Stimulated activated CD8-positive, alpha-beta memory T cell treated with anti-CD3 and anti-CD28 coated beads, Interleukin-2, amount 100 ng/mL, for 48 hours (primary cell): ENCODE results near the gene RRAS2.
"Not testable (repeated sequence)": the region's sequence is repeated elsewhere in the genome, so short reads cannot be mapped to it uniquely, and the experiment has no call there.

Experiments
- DNase-seq, 2 donors: peaks; one replicate each; pipeline ENCODE4 v3.0.0-alpha.2; 2020; ENCODE audit warnings: low read depth in 2 of 2

Gene RRAS2

DNA sequence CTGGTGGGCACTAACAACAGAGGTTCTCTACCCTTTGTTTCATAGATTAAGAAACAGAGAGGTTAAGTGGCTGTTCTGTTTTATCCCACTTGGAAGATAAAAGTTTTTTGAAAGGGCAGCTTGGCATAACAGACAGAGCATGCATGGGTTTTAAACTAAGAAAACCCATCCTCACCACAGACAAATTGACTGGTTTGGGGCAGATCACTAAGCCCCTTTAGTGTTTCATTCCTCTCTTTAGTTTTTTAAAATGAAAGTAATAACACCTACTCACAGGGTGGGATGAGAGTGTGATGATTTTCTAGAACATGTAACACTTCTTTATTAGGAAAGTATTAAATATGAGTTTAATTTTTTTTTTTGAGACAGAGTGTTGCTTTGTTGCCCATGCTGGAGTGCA, 12.3 kb upstream of the RRAS2 start:
- no peak for DNase-seq

GRCh38 chr11:14370496-14370895, 11.5 kb upstream of the RRAS2 start:
- DNase-seq, result no peak

DNA sequence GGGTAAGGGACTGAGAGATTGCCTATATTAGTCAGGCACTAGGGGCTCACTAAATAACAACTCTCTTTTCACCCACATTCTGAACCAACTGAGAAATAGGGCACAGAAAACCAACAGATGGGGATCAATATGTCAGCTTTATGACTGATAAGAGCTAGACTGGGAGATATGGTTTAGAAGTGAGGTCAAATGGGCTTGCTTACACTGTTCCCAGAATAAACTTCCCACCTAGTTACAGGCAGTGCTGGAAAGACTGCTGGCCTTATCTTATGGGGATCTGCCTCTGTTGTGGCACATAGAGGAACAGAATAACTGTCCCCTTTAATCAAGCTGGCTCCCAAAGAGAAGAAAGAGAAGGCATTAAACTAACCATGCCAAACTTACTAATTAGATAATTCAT, 10.6 kb upstream of the RRAS2 start:
- DNase-seq, result no peak

DNA sequence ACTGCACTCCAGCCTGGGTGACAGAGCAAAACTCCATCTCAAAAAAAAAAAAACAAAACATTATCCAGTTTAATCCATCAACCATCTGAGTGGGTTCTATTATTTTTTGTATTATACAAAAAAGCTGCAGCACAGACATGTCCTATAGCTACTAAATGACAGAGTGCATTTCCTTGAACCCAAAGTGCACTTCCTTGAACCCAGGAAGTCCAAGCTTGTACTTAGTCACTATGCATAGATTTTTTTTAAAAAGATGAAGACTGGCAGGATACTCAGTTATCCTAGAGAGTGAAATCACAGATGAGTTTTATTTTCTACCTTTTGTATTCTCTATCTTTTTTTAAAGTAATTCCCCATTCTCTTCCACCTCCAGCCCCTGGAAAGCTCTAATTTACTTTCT, 8.0 kb upstream of the RRAS2 start:
- DNase-seq, result no peak

- no peak for DNase-seq
Observed at GRCh38 chr11:14364322-14364721, 5.3 kb upstream of the RRAS2 start.

- DNase-seq, result no peak
Observed at GRCh38 chr11:14362611-14363010, 3.6 kb upstream of the RRAS2 start.

- no peak for DNase-seq
Observed at GRCh38 chr11:14361951-14362350, 3.0 kb upstream of the RRAS2 start.

GRCh38 chr11:14360976-14361375, 2.0 kb upstream of the RRAS2 start:
- DNase-seq, result no peak

- no peak for DNase-seq
Observed at GRCh38 chr11:14359501-14360031, 583 bp upstream of the RRAS2 start.

DNA sequence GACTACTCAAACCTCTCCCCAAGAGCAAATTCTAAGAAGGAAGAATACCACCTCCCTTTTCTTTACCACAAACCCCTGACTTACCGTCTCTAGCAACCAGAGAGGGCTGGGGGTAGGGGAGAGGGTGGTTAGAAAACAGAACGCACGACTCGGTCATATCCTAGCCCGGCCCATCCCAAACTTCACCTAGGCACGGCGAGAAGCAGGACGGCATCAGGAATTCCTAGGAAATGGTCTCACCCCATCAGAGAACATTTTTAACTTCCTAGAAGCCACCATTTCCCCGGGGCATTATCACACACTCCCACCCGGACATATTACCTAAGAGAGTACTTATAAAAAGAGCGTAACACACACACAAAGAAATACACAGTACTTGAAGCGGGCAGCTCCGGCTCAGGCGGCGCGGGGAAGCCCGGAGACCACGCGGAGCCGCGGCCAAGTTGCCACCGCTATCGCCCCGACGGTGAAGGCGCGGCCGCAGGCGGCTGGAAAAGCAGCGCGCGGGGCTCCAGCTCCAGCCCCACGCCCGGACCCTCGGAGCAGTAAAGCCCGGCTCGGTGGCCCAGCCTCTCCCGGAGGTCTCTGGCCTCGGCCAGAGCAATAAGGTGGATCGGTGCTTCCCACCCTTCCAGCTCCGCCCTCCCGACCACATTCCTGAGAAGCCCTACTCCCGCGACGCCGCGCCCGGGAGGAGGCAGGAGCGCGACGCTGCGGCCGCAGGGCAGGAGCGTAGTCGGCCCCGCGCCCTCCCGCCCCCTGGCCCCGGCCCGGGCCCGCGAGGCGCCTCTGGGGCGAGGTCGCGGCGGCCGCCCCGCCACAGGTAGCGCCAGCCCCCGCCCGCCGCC, 878 bp downstream of the RRAS2 start:
- peak in 1 of 2 donors; percentile 30 for DNase-seq

GRCh38 chr11:14356342-14356741, 2.6 kb downstream of the RRAS2 start:
- DNase-seq, result no peak

DNA sequence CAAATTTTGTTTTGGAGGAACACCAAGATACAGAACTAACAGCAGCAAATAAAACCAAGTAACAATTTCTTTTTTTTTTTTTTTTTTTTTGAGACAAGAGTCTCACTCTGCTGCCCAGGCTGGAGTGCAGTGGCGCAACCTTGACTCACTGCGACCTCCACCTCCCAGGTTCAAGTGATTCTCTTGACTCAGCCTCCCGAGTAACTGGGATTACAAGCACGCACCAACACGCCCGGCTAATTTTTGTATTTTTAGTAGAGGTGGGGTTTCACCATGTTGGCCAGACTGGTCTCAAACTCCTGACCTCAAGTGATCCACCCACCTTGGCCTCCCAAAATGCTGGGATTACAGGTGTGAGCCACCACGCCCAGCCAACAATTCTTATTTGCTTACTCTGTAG, 4.4 kb downstream of the RRAS2 start:
- DNase-seq, result not testable (repeated sequence)

DNA sequence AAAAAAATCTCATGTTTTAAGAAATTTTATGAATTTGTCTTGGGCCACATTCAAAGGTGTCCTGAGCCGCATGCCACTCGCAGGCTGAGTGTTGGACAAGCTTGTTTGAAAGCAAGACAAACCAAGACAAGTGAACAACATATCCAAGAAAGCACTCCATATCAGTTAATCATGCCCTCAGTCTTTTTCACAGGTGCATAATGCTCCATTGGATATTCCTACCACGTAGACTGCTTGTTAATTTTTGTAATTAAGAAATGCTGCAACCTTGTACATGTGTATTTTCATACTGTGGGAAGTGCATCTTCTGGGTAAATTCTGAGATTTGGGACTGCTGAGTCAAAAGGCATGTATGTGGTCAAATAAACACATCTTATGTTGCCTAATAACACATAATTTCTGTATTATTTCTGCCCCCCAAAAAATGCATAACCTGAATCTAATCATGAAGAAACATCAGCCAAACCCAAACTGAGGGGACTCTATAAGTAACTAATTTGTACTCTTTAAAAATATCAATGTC, 8.2 kb downstream of the RRAS2 start:
- no peak for DNase-seq

- no peak for DNase-seq
Observed at GRCh38 chr11:14350215-14350614, 8.8 kb downstream of the RRAS2 start.

- no peak for DNase-seq
Observed at GRCh38 chr11:14347991-14348390, 11.0 kb downstream of the RRAS2 start.

- no peak for DNase-seq
Observed at GRCh38 chr11:14347494-14347893, 11.5 kb downstream of the RRAS2 start.

DNA sequence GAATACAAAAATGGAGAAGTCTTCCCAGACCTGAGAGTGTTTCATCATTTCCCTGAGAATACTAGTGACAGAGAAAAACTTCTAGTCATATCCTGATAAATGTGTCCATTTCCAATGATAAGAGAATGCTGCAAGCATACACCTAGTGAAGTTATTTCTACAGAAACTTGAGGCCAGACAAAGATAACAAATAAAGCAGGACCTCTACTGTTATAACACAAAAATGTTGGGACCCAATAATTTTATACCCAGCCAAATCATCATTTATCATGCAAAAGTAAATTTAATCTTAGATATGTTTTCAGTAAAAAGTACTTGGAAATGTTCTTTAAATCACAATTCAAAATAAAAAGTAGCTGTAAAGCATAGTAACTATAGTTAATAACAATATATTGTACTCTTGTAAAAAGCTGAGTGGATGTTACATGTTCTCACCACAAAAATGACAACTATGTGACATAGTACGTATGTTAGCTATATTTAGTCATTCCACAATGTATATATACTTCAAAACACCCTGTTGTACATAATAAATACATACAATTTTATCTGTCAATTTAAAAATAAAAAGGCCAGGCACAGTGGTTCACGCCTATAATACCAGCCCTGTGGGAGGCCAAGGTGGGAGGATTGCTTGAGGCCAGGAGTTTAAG, 12.6 kb downstream of the RRAS2 start:
- DNase-seq, result no peak

- no peak for DNase-seq
Observed at GRCh38 chr11:14345668-14346067, 13.3 kb downstream of the RRAS2 start.

DNA sequence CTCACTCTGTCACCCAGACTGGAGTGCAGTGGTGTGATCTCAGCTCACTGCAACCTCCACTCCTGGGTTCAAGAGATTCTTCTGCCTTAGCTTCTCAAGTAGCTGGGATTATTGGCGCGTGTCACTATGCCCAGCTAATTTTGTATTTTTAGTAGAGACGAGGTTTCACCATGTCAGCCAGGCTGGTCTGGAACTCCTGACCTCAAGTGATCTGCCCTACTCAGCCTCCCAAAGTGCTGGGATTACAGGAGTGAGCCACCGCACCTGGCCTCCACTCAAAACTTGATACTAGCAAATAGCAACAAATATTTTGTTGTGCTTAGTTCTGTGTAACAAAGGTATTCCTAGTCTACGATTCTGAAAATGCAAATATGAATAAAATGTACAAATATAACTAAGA, 14.0 kb downstream of the RRAS2 start:
- not testable (repeated sequence) for DNase-seq

GRCh38 chr11:14342906-14343305, 16.1 kb downstream of the RRAS2 start:
- DNase-seq, result no peak

DNA sequence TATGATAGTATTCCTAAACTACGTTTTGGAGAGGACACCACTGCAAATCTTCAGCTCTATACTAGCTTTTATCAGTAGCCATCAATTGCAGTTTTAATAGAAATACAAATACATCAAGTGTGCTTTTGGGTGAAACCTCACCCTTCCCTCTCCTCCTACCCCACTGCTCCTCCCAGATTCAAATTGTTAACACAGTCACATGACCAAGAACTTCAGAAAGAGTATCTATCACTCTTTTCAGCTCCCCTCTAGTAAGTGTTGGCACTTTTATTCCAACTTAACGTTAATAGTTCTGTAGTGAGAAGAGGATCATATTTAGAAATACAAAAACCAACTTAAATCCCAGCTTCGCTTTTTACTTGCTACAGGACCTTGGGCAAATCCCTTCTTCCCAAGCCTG, 17.0 kb downstream of the RRAS2 start:
- DNase-seq, result no peak

DNA sequence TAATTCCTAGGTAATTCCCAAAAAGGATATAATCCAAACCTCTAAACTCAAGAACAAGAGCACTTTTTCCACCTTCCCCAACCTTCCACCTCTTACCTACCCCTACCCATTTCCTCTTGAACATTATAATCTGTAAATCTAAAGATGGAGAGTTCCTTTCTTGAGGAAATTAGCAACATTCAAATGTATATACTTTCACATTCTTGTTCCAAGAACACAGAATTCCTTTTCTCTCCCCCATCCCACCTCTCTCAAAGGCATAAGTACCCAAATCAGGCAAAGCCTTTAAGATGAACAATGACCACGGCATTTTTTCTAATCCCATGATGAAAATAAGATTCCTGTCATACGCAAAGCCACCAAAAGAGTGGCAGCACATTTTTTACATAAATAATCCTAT, 18.3 kb downstream of the RRAS2 start:
- no peak for DNase-seq

GRCh38 chr11:14339356-14339755, 19.6 kb downstream of the RRAS2 start:
- DNase-seq, result no peak
